ENCODE results near the gene LEPROT.

- TF ChIP-seq POLR2A (IDR thresholded peaks at IDR 0.05; ENCODE audit: low read depth, low read length) (no peak), FOXM1 (IDR thresholded peaks at IDR 0.05; ENCODE audit: low read depth, low read length) (no peak), SIN3A (IDR thresholded peaks at IDR 0.05; ENCODE audit: low read depth, low read length) (no peak), REST (IDR thresholded peaks at IDR 0.05; ENCODE audit: low read depth, low read length) (no peak), CTCF (IDR thresholded peaks at IDR 0.05 in 2 of 3, conservative IDR thresholded peaks at IDR 0.05 in 1 of 3; ENCODE audit: control insufficient read depth in 2 of 3, extremely low read depth in 1 of 3, insufficient read depth in 1 of 3, low read depth in 3 of 3, low read length in 3 of 3) (no peak), EZH2 (IDR thresholded peaks at IDR 0.05; ENCODE audit: borderline replicate concordance, control insufficient read depth, low read depth, low read length) (no peak), GABPA (IDR thresholded peaks at IDR 0.05; ENCODE audit: low read depth) (no peak), ZNF24 (IDR thresholded peaks at IDR 0.05) (no peak), RB1 (IDR thresholded peaks at IDR 0.05; ENCODE audit: borderline replicate concordance) (no peak), RFX5 (IDR thresholded peaks at IDR 0.05; ENCODE audit: low read depth, low read length) (no peak), SMARCA5 (IDR thresholded peaks at IDR 0.05) (no peak), SREBF2 (IDR thresholded peaks at IDR 0.05; ENCODE audit: low read length) (no peak)
- TF ChIP-seq, protein P1, sequence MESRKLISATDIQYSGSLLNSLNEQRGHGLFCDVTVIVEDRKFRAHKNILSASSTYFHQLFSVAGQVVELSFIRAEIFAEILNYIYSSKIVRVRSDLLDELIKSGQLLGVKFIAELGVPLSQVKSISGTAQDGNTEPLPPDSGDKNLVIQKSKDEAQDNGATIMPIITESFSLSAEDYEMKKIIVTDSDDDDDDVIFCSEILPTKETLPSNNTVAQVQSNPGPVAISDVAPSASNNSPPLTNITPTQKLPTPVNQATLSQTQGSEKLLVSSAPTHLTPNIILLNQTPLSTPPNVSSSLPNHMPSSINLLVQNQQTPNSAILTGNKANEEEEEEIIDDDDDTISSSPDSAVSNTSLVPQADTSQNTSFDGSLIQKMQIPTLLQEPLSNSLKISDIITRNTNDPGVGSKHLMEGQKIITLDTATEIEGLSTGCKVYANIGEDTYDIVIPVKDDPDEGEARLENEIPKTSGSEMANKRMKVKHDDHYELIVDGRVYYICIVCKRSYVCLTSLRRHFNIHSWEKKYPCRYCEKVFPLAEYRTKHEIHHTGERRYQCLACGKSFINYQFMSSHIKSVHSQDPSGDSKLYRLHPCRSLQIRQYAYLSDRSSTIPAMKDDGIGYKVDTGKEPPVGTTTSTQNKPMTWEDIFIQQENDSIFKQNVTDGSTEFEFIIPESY (IDR thresholded peaks at IDR 0.05): no peak
- TF ChIP-seq, protein P2, sequence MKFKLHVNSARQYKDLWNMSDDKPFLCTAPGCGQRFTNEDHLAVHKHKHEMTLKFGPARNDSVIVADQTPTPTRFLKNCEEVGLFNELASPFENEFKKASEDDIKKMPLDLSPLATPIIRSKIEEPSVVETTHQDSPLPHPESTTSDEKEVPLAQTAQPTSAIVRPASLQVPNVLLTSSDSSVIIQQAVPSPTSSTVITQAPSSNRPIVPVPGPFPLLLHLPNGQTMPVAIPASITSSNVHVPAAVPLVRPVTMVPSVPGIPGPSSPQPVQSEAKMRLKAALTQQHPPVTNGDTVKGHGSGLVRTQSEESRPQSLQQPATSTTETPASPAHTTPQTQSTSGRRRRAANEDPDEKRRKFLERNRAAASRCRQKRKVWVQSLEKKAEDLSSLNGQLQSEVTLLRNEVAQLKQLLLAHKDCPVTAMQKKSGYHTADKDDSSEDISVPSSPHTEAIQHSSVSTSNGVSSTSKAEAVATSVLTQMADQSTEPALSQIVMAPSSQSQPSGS (IDR thresholded peaks at IDR 0.05; ENCODE audit: low read length): no peak
Observed at GRCh38 chr1:65442442-65442841, 22.0 kb downstream of the LEPROT start.
